ENCODE data around the gene UNC13C. TPM values are rescaled to one million over a fixed set of nuclear protein-coding genes. Genes with fewer than 3 reads are reported as not detected.

The UNC13C gene
- polyA plus RNA-seq, 1 of the 3 experiments (the other 2 are of a cell fraction): not detected

GRCh38 chr15:54109014-54109413 lies 130.8 kb downstream of the UNC13C start:
- Histone ChIP-seq H2AFZ (ENCODE audit: low read depth) (no peak overlapping the region), H3K9ac (no peak overlapping the region), H3F3A (replicated peaks; ENCODE audit: insufficient read depth) (no peaks in the 10 kb centered on the region), H3K36me3 (replicated peaks in 1 of 2; ENCODE audit: control insufficient read depth in 1 of 2, insufficient read depth in 2 of 2, low read length in 1 of 2) (no peaks in the 10 kb centered on the region), H3K4me3 (ENCODE audit: low read depth in 2 of 2, low read length in 1 of 2) (no peak overlapping the region), H3K4me2 (no peak overlapping the region), H3K79me2 (ENCODE audit: insufficient read depth) (no peaks in the 10 kb centered on the region), H3K27me3 (ENCODE audit: insufficient read depth) (no peaks in the 10 kb centered on the region), H4K20me1 (ENCODE audit: insufficient read depth) (no peaks in the 10 kb centered on the region), H3K4me1 (ENCODE audit: control insufficient read depth in 1 of 2, insufficient read depth in 2 of 2, low read depth in 1 of 2, low read length in 1 of 2) (no peaks in the 10 kb centered on the region), H3K27ac (ENCODE audit: low read depth in 2 of 2, low read length in 1 of 2) (no peak overlapping the region), H3K9me3 (no peaks in the 10 kb centered on the region), H3K9me2 (no peaks in the 10 kb centered on the region)
- no peak for DNase-seq
- ChIA-PET POLR2A (no interaction called here), CTCF (no interaction called here)
- 5% methylated on average over 2 of the region's 2 CpGs for WGBS (ENCODE audit: low lambda C conversion rate)
- TF ChIP-seq TEAD4 (IDR thresholded peaks at IDR 0.05; ENCODE audit: borderline replicate concordance, insufficient read depth): no peak
- TF ChIP-seq RAD21 (IDR thresholded peaks at IDR 0.05; ENCODE audit: low read length): no peak
- no peak for TF ChIP-seq EP300 (IDR thresholded peaks at IDR 0.05; ENCODE audit: borderline replicate concordance in 1 of 2, low read depth in 1 of 2, low read length in 1 of 2)
- TF ChIP-seq REST (IDR thresholded peaks at IDR 0.05; ENCODE audit: low read depth, low read length): no peak
- no peak for TF ChIP-seq ELF1 (IDR thresholded peaks at IDR 0.05)
- no peak for TF ChIP-seq ZBTB33 (IDR thresholded peaks at IDR 0.05; ENCODE audit: borderline replicate concordance, low read depth)
- TF ChIP-seq NRF1 (IDR thresholded peaks at IDR 0.05; ENCODE audit: low read depth, low read length): no peak

- no peak for DNase-seq
- Histone ChIP-seq H3F3A (replicated peaks; ENCODE audit: insufficient read depth) (no peaks in the 10 kb centered on the region), H3K27ac (ENCODE audit: low read depth in 2 of 2, low read length in 1 of 2) (no peak overlapping the region), H3K27me3 (ENCODE audit: insufficient read depth) (no peaks in the 10 kb centered on the region), H4K20me1 (ENCODE audit: insufficient read depth) (no peaks in the 10 kb centered on the region), H3K4me1 (ENCODE audit: control insufficient read depth in 1 of 2, insufficient read depth in 2 of 2, low read depth in 1 of 2, low read length in 1 of 2) (no peaks in the 10 kb centered on the region), H3K9ac (no peak overlapping the region), H3K36me3 (replicated peaks in 1 of 2; ENCODE audit: control insufficient read depth in 1 of 2, insufficient read depth in 2 of 2, low read length in 1 of 2) (no peaks in the 10 kb centered on the region), H3K4me3 (ENCODE audit: low read depth in 2 of 2, low read length in 1 of 2) (no peak overlapping the region), H3K4me2 (no peak overlapping the region), H3K79me2 (ENCODE audit: insufficient read depth) (no peaks in the 10 kb centered on the region), H3K9me2 (no peaks in the 10 kb centered on the region), H3K9me3 (no peaks in the 10 kb centered on the region), H2AFZ (ENCODE audit: low read depth) (no peak overlapping the region)
- ChIA-PET CTCF (no interaction called here), POLR2A (no interaction called here)
- WGBS (ENCODE audit: low lambda C conversion rate): 3% methylated on average over 3 of the region's 3 CpGs
- TF ChIP-seq RCOR1 (IDR thresholded peaks at IDR 0.05; ENCODE audit: low read length) (no peak), NFIC (IDR thresholded peaks at IDR 0.05; ENCODE audit: borderline replicate concordance) (no peak), FOXJ3 (CRISPR knock-in tag; IDR thresholded peaks at IDR 0.05) (no peak), RXRA (IDR thresholded peaks at IDR 0.05; ENCODE audit: borderline replicate concordance, low read depth) (no peak), YY1 (IDR thresholded peaks at IDR 0.05; ENCODE audit: low read depth) (no peak), POLR2AphosphoS5 (IDR thresholded peaks at IDR 0.05; ENCODE audit: low read depth, low read length) (no peak), EP300 (IDR thresholded peaks at IDR 0.05; ENCODE audit: borderline replicate concordance in 1 of 2, low read depth in 1 of 2, low read length in 1 of 2) (no peak), NRF1 (IDR thresholded peaks at IDR 0.05; ENCODE audit: low read depth, low read length) (no peak), PBX3 (IDR thresholded peaks at IDR 0.05) (no peak), TEAD4 (IDR thresholded peaks at IDR 0.05; ENCODE audit: borderline replicate concordance, insufficient read depth) (no peak), CHD2 (IDR thresholded peaks at IDR 0.05; ENCODE audit: low read length, partially characterized antibody) (no peak), FOXM1 (IDR thresholded peaks at IDR 0.05; ENCODE audit: low read depth) (no peak), USF2 (IDR thresholded peaks at IDR 0.05; ENCODE audit: borderline replicate concordance, low read depth, low read length) (no peak)
Observed at GRCh38 chr15:54119051-54119450, 140.8 kb downstream of the UNC13C start.
